ENCODE data around the gene RWDD4. TPM values are rescaled to one million over a fixed set of nuclear protein-coding genes. Genes with fewer than 3 reads are reported as not detected.
A peak's percentile ranks its signal among the peaks of the same experiment; 100 is the strongest.

RWDD4 gene
- total RNA-seq, 1 donor from 2014 or later = 47.1 TPM

DNA sequence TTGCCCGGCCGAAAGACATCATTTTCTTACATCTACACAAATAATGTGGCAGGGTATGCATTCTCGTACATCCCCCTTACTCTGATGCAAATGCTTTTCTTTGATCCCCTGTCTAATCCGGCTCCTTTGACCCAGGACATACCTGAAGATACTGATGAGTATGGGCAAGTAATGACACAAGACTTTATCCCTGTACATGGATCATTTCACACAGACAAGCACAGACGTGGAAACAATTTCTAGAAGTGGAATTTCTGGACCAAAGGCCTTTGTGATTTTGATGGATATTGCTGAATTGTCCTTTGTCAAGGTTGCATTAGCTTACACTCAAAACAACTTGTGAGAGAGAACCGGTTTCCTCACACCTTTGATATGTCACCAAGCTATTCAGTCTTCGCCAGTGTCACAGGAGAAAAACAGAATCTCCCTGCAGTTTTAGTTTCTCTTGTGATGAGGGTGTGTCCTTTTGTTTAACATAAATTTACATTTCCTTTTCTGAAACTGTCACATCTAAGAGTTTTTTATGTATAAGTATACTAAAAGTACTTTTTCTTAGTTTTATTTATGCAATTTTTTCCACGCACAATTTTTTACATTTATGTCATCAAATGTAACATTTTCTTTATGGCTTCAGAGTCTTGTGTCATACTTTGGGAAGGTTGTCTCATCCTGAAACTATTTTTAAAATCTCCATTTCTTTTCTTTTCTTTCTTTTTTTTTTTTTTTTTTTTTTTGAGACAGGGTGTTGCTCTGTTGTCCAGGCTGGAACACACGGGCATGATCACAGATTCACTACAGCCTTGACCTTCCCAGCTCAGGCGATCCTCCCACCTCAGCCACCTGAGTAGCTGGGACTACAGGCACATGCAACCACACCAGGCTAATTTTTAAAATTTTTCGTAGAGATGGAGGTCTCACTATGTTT, 25.2 kb downstream of the RWDD4 start:
- Histone ChIP-seq H3K79me2 (ENCODE audit: low read depth) (no peaks in the 10 kb centered on the region), H3F3A (ENCODE audit: low read depth) (peaks cover 12% of the 10 kb centered on the region), H3K9me3 (ENCODE audit: low read depth) (no peaks in the 10 kb centered on the region), H4K20me1 (ENCODE audit: low read depth) (no peaks in the 10 kb centered on the region), H3K4me3 (no peak overlapping the region), H3K36me3 (no peaks in the 10 kb centered on the region), H3K4me1 (peaks cover 15% of the 10 kb centered on the region), H3K27me3 (no peaks in the 10 kb centered on the region), H2AFZ (replicated peaks) (no peak overlapping the region), H3K27ac (no peak overlapping the region), H3K4me2 (no peak overlapping the region), H3K9ac (no peak overlapping the region)
- no peak overlapping the region for H3K27ac Mint-ChIP-seq
- no peaks in the 10 kb centered on the region for H3K9me3 Mint-ChIP-seq
- H3K27me3 Mint-ChIP-seq (ENCODE audit: insufficient read depth, low read depth) = peaks cover 3% of the 10 kb centered on the region
- no peak for DNase-seq (ENCODE audit: low spot score)
- TF ChIP-seq, protein P1, sequence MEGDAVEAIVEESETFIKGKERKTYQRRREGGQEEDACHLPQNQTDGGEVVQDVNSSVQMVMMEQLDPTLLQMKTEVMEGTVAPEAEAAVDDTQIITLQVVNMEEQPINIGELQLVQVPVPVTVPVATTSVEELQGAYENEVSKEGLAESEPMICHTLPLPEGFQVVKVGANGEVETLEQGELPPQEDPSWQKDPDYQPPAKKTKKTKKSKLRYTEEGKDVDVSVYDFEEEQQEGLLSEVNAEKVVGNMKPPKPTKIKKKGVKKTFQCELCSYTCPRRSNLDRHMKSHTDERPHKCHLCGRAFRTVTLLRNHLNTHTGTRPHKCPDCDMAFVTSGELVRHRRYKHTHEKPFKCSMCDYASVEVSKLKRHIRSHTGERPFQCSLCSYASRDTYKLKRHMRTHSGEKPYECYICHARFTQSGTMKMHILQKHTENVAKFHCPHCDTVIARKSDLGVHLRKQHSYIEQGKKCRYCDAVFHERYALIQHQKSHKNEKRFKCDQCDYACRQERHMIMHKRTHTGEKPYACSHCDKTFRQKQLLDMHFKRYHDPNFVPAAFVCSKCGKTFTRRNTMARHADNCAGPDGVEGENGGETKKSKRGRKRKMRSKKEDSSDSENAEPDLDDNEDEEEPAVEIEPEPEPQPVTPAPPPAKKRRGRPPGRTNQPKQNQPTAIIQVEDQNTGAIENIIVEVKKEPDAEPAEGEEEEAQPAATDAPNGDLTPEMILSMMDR (IDR thresholded peaks at IDR 0.05) = no peak
- no peak for TF ChIP-seq EZH2phosphoT487 (IDR thresholded peaks at IDR 0.05)
- TF ChIP-seq EZH2 (IDR thresholded peaks at IDR 0.05) = no peak
- H3K36me3 Mint-ChIP-seq = no peaks in the 10 kb centered on the region
- peaks cover 28% of the 10 kb centered on the region for H3K4me1 Mint-ChIP-seq
- H3K4me3 Mint-ChIP-seq = no peak overlapping the region

DNA sequence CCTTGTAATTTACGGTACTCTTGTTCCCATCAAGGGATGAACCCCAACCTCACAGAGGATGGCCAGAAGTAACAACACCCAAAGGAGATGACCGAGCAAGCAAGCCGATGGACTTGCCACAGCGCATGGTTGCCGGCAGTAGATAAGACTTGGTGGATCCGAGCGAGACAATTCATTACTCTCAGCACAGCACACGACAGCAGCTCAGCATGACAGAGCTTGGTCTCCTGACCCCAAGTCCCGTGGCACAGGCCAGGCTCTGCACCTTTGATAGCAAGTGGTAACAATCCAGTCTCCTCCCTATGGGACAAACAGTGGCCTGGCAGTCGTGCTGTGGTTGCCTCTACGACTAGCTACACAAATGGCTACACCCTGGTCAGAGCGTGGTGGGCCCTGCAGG, 26.3 kb downstream of the RWDD4 start:
- peaks cover 15% of the 10 kb centered on the region for H3K4me1 ChIP-seq
- TF ChIP-seq EZH2 (IDR thresholded peaks at IDR 0.05) = no peak
- TF ChIP-seq, protein P1 (IDR thresholded peaks at IDR 0.05) = no peak
- no peak for TF ChIP-seq EZH2phosphoT487 (IDR thresholded peaks at IDR 0.05)
- peak overlapping the region; percentile 26 for H2AFZ ChIP-seq (replicated peaks)
- Mint-ChIP-seq H3K36me3 (no peaks in the 10 kb centered on the region), H3K27ac (peak overlapping the region; percentile 81), H3K27me3 (ENCODE audit: insufficient read depth, low read depth) (peaks cover 7% of the 10 kb centered on the region), H3K4me3 (no peak overlapping the region), H3K4me1 (peaks cover 30% of the 10 kb centered on the region), H3K9me3 (no peaks in the 10 kb centered on the region)
- no peak overlapping the region for H3K4me3 ChIP-seq
- no peaks in the 10 kb centered on the region for H3K27me3 ChIP-seq
- H3K9me3 ChIP-seq (ENCODE audit: low read depth) = no peaks in the 10 kb centered on the region
- no peak overlapping the region for H3K4me2 ChIP-seq
- no peak overlapping the region for H3K9ac ChIP-seq
- H3K36me3 ChIP-seq = no peaks in the 10 kb centered on the region
- no peak overlapping the region for H3K27ac ChIP-seq
- no peaks in the 10 kb centered on the region for H3K79me2 ChIP-seq (ENCODE audit: low read depth)
- no peaks in the 10 kb centered on the region for H4K20me1 ChIP-seq (ENCODE audit: low read depth)
- peaks cover 12% of the 10 kb centered on the region for H3F3A ChIP-seq (ENCODE audit: low read depth)
- no peak for DNase-seq (ENCODE audit: low spot score)

GRCh38 chr4:183631577-183632198, 27.3 kb downstream of the RWDD4 start:
- no peak overlapping the region for H3K4me3 ChIP-seq
- no peaks in the 10 kb centered on the region for H3K36me3 ChIP-seq
- H3K9me3 Mint-ChIP-seq = no peaks in the 10 kb centered on the region
- H3K4me2 ChIP-seq = no peak overlapping the region
- TF ChIP-seq EZH2 (IDR thresholded peaks at IDR 0.05) = no peak
- TF ChIP-seq EZH2phosphoT487 (IDR thresholded peaks at IDR 0.05) = no peak
- TF ChIP-seq, protein P1 (IDR thresholded peaks at IDR 0.05) = no peak
- H3K4me3 Mint-ChIP-seq = no peak overlapping the region
- no peak overlapping the region for H3K27ac Mint-ChIP-seq
- H2AFZ ChIP-seq (replicated peaks) = no peak overlapping the region
- H3K4me1 ChIP-seq = peaks cover 15% of the 10 kb centered on the region
- H3K27me3 Mint-ChIP-seq (ENCODE audit: insufficient read depth, low read depth) = peaks cover 7% of the 10 kb centered on the region
- no peaks in the 10 kb centered on the region for H3K79me2 ChIP-seq (ENCODE audit: low read depth)
- peaks cover 12% of the 10 kb centered on the region for H3F3A ChIP-seq (ENCODE audit: low read depth)
- no peaks in the 10 kb centered on the region for H3K27me3 ChIP-seq
- no peaks in the 10 kb centered on the region for H3K36me3 Mint-ChIP-seq
- H3K27ac ChIP-seq = no peak overlapping the region
- peaks cover 28% of the 10 kb centered on the region for H3K4me1 Mint-ChIP-seq
- no peaks in the 10 kb centered on the region for H4K20me1 ChIP-seq (ENCODE audit: low read depth)
- no peak for DNase-seq (ENCODE audit: low spot score)
- no peaks in the 10 kb centered on the region for H3K9me3 ChIP-seq (ENCODE audit: low read depth)
- no peak overlapping the region for H3K9ac ChIP-seq

Data from neural progenitor cell (in vitro differentiated cells).